H9 (cell line): Measurements from ENCODE around the gene LRRC28. TPM values are rescaled to one million over a fixed set of nuclear protein-coding genes. Genes with fewer than 3 reads are reported as not detected.

Experiments used
- DNase-seq: peaks from one replicate; pipeline ENCODE4 v3.0.0-alpha.2; 2017
- H2AFZ ChIP-seq: one replicate; pipeline ENCODE4 v1.6.1; 2013; ENCODE audit warnings: mild to moderate bottlenecking, low read length, control low read depth, moderate library complexity
- H2AK5ac ChIP-seq: 2 replicates; pipeline ENCODE4 v1.6.1; 2013; ENCODE audit warnings: low read length, control low read depth, mixed read lengths; ENCODE audit not compliant: insufficient read length
- H2BK120ac ChIP-seq: one replicate; pipeline ENCODE4 v1.6.1; 2013; ENCODE audit warnings: low read depth, mild to moderate bottlenecking, low read length, control low read depth, inconsistent platforms; ENCODE audit not compliant: poor library complexity, severe bottlenecking
- H2BK12ac ChIP-seq: 2 replicates; pipeline ENCODE4 v1.6.1; 2013; ENCODE audit warnings: low read length, control low read depth, mixed read lengths, low read depth; ENCODE audit not compliant: insufficient read length
- H2BK15ac ChIP-seq: 2 replicates; pipeline ENCODE4 v1.6.1; 2013; ENCODE audit warnings: low read depth, low read length, control low read depth
- H2BK20ac ChIP-seq: one replicate; pipeline ENCODE4 v1.6.1; 2013; ENCODE audit warnings: low read depth, mild to moderate bottlenecking, low read length, control low read depth, inconsistent platforms; ENCODE audit not compliant: poor library complexity, severe bottlenecking
- H2BK5ac ChIP-seq: 2 replicates; pipeline ENCODE4 v1.6.1; 2013; ENCODE audit warnings: low read length, control low read depth, mixed read lengths; ENCODE audit not compliant: insufficient read length
- H3K14ac ChIP-seq: 2 replicates; pipeline ENCODE4 v1.6.1; 2013; ENCODE audit warnings: low read length, control low read depth; ENCODE audit not compliant: insufficient read depth
- H3K18ac ChIP-seq: 2 replicates; pipeline ENCODE4 v1.6.1; 2013; ENCODE audit warnings: low read depth, mild to moderate bottlenecking, mixed read lengths, low read length, control low read depth; ENCODE audit not compliant: insufficient read length
- H3K23ac ChIP-seq: 2 replicates; pipeline ENCODE4 v1.6.1; 2013; ENCODE audit warnings: low read length, control low read depth, mixed read lengths, low read depth; ENCODE audit not compliant: insufficient read length
- H3K23me2 ChIP-seq: 2 replicates; pipeline ENCODE4 v1.6.1; 2013; ENCODE audit warnings: low read depth, mild to moderate bottlenecking, mixed read lengths, low read length, control low read depth; ENCODE audit not compliant: insufficient read length, poor library complexity, severe bottlenecking
- H3K27ac ChIP-seq: 2 replicates; pipeline ENCODE4 v1.5.1; 2013; ENCODE audit warnings: low read length, control low read depth, mixed read lengths, low read depth; ENCODE audit not compliant: insufficient read length
- H3K27me3 ChIP-seq: 2 replicates; pipeline ENCODE4 v1.6.1; 2013; ENCODE audit warnings: low read length, control low read depth, inconsistent platforms; ENCODE audit not compliant: insufficient read depth
- H3K4ac ChIP-seq: 2 replicates; pipeline ENCODE4 v1.6.1; 2013; ENCODE audit warnings: low read depth, mild to moderate bottlenecking, control low read depth, inconsistent platforms, low read length, moderate library complexity
- H3K4me1 ChIP-seq: 2 replicates; pipeline ENCODE4 v1.6.1; 2013; ENCODE audit warnings: low read length, control low read depth, inconsistent platforms; ENCODE audit not compliant: insufficient read depth
- H3K4me2 ChIP-seq: 2 replicates; pipeline ENCODE4 v1.6.1; 2013; ENCODE audit warnings: low read length, control low read depth, mixed read lengths; ENCODE audit not compliant: insufficient read length, insufficient read depth
- H3K56ac ChIP-seq: 2 replicates; pipeline ENCODE4 v1.6.1; 2013; ENCODE audit warnings: low read depth, mild to moderate bottlenecking, mixed read lengths, low read length, control low read depth; ENCODE audit not compliant: insufficient read length
- H3K79me1 ChIP-seq: 2 replicates; pipeline ENCODE4 v1.6.1; 2013; ENCODE audit warnings: low read depth, mild to moderate bottlenecking, moderate library complexity, low read length, control low read depth, inconsistent platforms; ENCODE audit not compliant: insufficient read depth, poor library complexity, severe bottlenecking
- H3K79me2 ChIP-seq: 2 replicates; pipeline ENCODE4 v1.6.1; 2013; ENCODE audit warnings: low read length, control low read depth, inconsistent platforms; ENCODE audit not compliant: insufficient read depth
- H3K9ac ChIP-seq: 2 replicates; pipeline ENCODE4 v1.6.1; 2013; ENCODE audit warnings: low read length, control low read depth, mixed read lengths; ENCODE audit not compliant: insufficient read length; ENCODE audit errors: extremely low read depth
- H3K9me3 ChIP-seq: one replicate; pipeline ENCODE4 v1.6.1; 2013; ENCODE audit warnings: low read depth, low read length, inconsistent platforms; ENCODE audit not compliant: control insufficient read depth
- H3T11ph ChIP-seq: one replicate; pipeline ENCODE4 v1.6.1; 2013; ENCODE audit warnings: mild to moderate bottlenecking, low read length, control low read depth, inconsistent platforms
- H4K20me1 ChIP-seq: one replicate; pipeline ENCODE4 v1.6.1; 2013; ENCODE audit not compliant: control insufficient read depth, insufficient read length, insufficient read depth
- H4K5ac ChIP-seq: 2 replicates; pipeline ENCODE4 v1.6.1; 2013; ENCODE audit warnings: low read depth, mild to moderate bottlenecking, mixed read lengths, low read length, control low read depth; ENCODE audit not compliant: insufficient read length
- H4K8ac ChIP-seq: replicated peaks from 2 replicates; pipeline ENCODE4 v1.6.1; 2013; ENCODE audit warnings: low read length, control low read depth, mixed read lengths, low read depth; ENCODE audit not compliant: insufficient read length
- H4K91ac ChIP-seq: 2 replicates; pipeline ENCODE4 v1.6.1; 2013; ENCODE audit warnings: low read depth, mild to moderate bottlenecking, moderate library complexity, mixed read lengths, low read length, control low read depth; ENCODE audit not compliant: insufficient read length
- H3K27ac Mint-ChIP-seq, 3 experiments: 2 replicates in 2 of 3; 3 replicates in 1 of 3; pipeline ENCODE4 v1.8.0; 2020 to 2021; ENCODE audit warnings: mixed read lengths in 3 of 3, mild to moderate bottlenecking in 1 of 3, moderate library complexity in 1 of 3
- H3K27me3 Mint-ChIP-seq: 2 replicates; pipeline ENCODE4 v1.8.0; 2021; ENCODE audit warnings: low read depth, mild to moderate bottlenecking, moderate library complexity, mixed read lengths
- H3K36me3 Mint-ChIP-seq, 3 experiments: 2 replicates in 2 of 3; 3 replicates in 1 of 3; pipeline ENCODE4 v1.8.0; 2020 to 2021; ENCODE audit warnings: low read depth in 3 of 3, mixed read lengths in 3 of 3; ENCODE audit not compliant: insufficient read depth in 1 of 3
- H3K4me1 Mint-ChIP-seq, 2 experiments: 2 replicates each; pipeline ENCODE4 v1.8.0; 2020; ENCODE audit warnings: mixed read lengths in 2 of 2
- H3K4me3 Mint-ChIP-seq, 2 experiments: 2 replicates in 1 of 2; 3 replicates in 1 of 2; pipeline ENCODE4 v1.8.0; 2020 to 2021; ENCODE audit warnings: mild to moderate bottlenecking in 2 of 2, mixed read lengths in 2 of 2, moderate library complexity in 1 of 2
- H3K9me3 Mint-ChIP-seq, 2 experiments: 2 replicates in 1 of 2; 3 replicates in 1 of 2; pipeline ENCODE4 v1.8.0; 2020; ENCODE audit warnings: mild to moderate bottlenecking in 2 of 2, mixed read lengths in 2 of 2, moderate library complexity in 1 of 2
- CTCF ChIP-seq: fragments of 200-600 bp; sonication (generic); conservative IDR thresholded peaks from 3 replicates; pipeline ENCODE4 v1.8.0; 2021; ENCODE audit warnings: antibody characterized with exemption, mild to moderate bottlenecking
- whole genome bisulfite sequencing: extraction: QIAGEN DNeasy Blood & Tissue Kit; methylation state at CpG from one replicate; pipeline ENCODE4 v1.1.7; 2013; ENCODE audit warnings: missing lambda C conversion rate, low lambda C conversion rate, mixed read lengths; ENCODE audit not compliant: insufficient read length; ENCODE audit errors: extremely low coverage; 5-methylcytosine and 5-hydroxymethylcytosine counted together
- total RNA-seq: library from RNA; stranded (reverse); gene quantifications from 2 replicates; pipeline ENCODE4 v1.2.1, GENCODE V29; 2021

Gene LRRC28
- total RNA-seq, 1 experiment from 2014 or later: 17.6 TPM

GRCh38 chr15:99387421-99388168 lies 136.3 kb downstream of the LRRC28 start:
- H2AFZ ChIP-seq: no peak overlapping the region
- no peak overlapping the region for H3K4me2 ChIP-seq
- H3T11ph ChIP-seq: no peak overlapping the region
- H4K20me1 ChIP-seq: no peaks in the 10 kb centered on the region
- H2AK5ac ChIP-seq: no peak overlapping the region
- no peaks in the 10 kb centered on the region for H3K79me2 ChIP-seq
- no peak overlapping the region for H2BK20ac ChIP-seq
- Mint-ChIP-seq H3K4me1 (peaks cover 16% of the 10 kb centered on the region in 2 experiments), H3K27ac (no peak overlapping the region), H3K4me3 (no peak overlapping the region), H3K9me3 (peaks cover 4 to 7% of the 10 kb centered on the region in 2 experiments; a peak in 3 of 5 replicates), H3K27me3 (no peaks in the 10 kb centered on the region), H3K36me3 (peaks cover 2 to 7% (median 2%) of the 10 kb centered on the region in 3 experiments)
- no peak overlapping the region for H3K56ac ChIP-seq
- no CpG with 5 or more reads among the region's 8 CpGs for WGBS
- H3K79me1 ChIP-seq: no peaks in the 10 kb centered on the region
- no peaks in the 10 kb centered on the region for H3K27me3 ChIP-seq
- H4K8ac ChIP-seq: no peak overlapping the region
- H4K91ac ChIP-seq: no peak overlapping the region
- no peak for TF ChIP-seq CTCF
- no peaks in the 10 kb centered on the region for H3K23me2 ChIP-seq
- no peak overlapping the region for H3K4ac ChIP-seq
- H2BK5ac ChIP-seq: no peak overlapping the region
- DNase-seq: no peak
- H3K9ac ChIP-seq: no peak overlapping the region
- H2BK120ac ChIP-seq: no peak overlapping the region
- no peaks in the 10 kb centered on the region for H3K9me3 ChIP-seq
- H3K4me1 ChIP-seq: no peaks in the 10 kb centered on the region
- no peak overlapping the region for H2BK12ac ChIP-seq
- no peak overlapping the region for H4K5ac ChIP-seq
- H2BK15ac ChIP-seq: no peak overlapping the region
- no peak overlapping the region for H3K18ac ChIP-seq
- H3K14ac ChIP-seq: no peak overlapping the region
- H3K27ac ChIP-seq: no peak overlapping the region
- H3K23ac ChIP-seq: no peak overlapping the region
